Stimulated activated naive CD8-positive, alpha-beta T cell treated with anti-CD3 and anti-CD28 coated beads, Interleukin-15, amount 100 ng/mL, for 72 hours (primary cell): Measurements from ENCODE around the gene FHL2.

Source experiments
- ATAC-seq: fragments of 150-1000 bp; cut with Tn5 transposase; 2 replicates; pipeline ENCODE4 v1.10.0; 2021; ENCODE audit warnings: mild to moderate bottlenecking, moderate library complexity
- DNase-seq, 2 donors: peaks; one replicate each; pipeline ENCODE4 v3.0.0; 2021 to 2022
- H3K27ac Mint-ChIP-seq, 2 donors: one replicate each; pipeline ENCODE4 v1.8.0; 2022; ENCODE audit warnings: mild to moderate bottlenecking in 2 of 2, mixed read lengths in 2 of 2, moderate library complexity in 2 of 2
- H3K27me3 Mint-ChIP-seq: one replicate; pipeline ENCODE4 v1.8.0; 2022; ENCODE audit warnings: mixed read lengths
- H3K4me1 Mint-ChIP-seq: one replicate; pipeline ENCODE4 v1.8.0; 2022; ENCODE audit warnings: mild to moderate bottlenecking, mixed read lengths
- H3K4me3 Mint-ChIP-seq, 2 donors: one replicate each; pipeline ENCODE4 v1.8.0; 2022; ENCODE audit warnings: mild to moderate bottlenecking in 2 of 2, mixed read lengths in 2 of 2, moderate library complexity in 1 of 2
- H3K9me3 Mint-ChIP-seq, 2 donors: one replicate each; pipeline ENCODE4 v1.8.0; 2022; ENCODE audit warnings: mixed read lengths in 2 of 2

Gene FHL2

DNA sequence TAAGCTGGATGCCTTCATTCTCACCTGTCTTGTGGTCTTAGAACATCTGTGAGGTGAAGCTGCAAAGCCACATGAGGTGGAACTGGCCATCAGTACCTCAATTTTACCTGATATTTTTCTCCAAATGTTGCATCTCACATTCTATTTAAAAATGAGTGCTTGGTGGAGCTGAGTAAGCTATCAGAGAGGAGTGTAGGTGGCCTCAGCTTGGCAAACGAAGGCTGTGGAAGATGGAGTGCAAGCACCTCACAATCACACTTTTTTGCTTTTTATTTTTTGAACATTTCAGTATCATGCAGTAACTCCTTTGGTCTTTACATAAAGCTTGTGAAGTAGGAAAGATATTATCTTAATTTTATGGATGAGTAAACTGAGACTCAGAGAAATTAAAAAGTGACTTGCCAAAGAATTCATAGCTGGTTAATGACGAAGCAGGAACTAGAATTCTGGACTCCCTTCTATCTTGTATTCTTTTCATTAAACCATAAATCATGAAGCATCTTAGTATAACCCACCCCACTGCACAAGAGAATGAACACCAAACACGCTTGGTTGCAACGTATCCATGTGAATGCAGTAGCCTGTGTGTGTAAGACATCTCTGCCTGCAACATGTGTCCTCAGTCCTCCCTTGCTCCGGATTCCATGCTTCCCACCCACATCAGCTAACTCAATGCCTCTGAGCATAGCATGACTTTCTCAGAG, 34.3 kb downstream of the FHL2 start:
- Mint-ChIP-seq H3K4me1 (peaks cover 18% of the 10 kb centered on the region), H3K27me3 (peaks cover 3% of the 10 kb centered on the region), H3K27ac (peak overlapping the region in 1 of 2 donors; percentile 86), H3K9me3 (no peaks in the 10 kb centered on the region), H3K4me3 (no peak overlapping the region)
- ATAC-seq (no peak), DNase-seq (no peak)

DNA sequence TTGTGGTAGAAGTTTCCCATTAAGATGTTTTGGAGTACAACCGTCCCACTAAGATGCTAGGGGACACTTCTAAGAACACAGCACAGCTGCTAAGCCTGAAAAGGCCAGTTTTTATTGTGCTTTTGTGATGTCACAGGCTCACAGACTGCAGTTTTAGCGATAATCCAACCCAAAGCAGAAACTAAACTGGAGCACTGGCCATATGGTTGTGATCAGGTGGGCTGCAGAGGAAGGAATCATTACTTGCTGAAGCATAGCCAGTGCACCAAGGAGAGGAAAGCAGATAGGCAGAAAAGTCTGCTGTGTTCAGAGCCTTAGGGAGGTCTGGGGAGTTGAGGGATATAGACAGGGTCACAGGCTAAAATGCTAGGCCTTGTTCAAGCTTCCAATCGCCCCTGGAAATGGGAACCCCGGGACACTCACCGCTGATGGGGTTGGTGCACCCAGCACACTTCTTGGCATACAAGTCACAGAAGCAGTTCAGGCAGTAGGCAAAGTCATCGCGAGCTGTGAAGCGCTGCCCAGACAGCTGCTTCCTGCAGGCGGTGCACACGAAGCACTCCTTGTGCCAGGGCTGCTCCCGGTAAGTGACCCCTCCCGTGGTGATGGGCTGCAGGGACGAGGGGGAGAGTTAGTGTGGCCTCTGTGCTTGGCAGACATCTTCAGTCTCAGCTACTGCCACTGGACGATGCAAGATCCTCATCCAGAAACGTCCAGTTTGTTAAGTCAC, 35.8 kb downstream of the FHL2 start:
- Mint-ChIP-seq H3K9me3 (no peaks in the 10 kb centered on the region), H3K27me3 (no peaks in the 10 kb centered on the region), H3K4me1 (peaks cover 14% of the 10 kb centered on the region), H3K4me3 (no peak overlapping the region), H3K27ac (no peak overlapping the region)
- DNase-seq (no peak), ATAC-seq (no peak)

DNA sequence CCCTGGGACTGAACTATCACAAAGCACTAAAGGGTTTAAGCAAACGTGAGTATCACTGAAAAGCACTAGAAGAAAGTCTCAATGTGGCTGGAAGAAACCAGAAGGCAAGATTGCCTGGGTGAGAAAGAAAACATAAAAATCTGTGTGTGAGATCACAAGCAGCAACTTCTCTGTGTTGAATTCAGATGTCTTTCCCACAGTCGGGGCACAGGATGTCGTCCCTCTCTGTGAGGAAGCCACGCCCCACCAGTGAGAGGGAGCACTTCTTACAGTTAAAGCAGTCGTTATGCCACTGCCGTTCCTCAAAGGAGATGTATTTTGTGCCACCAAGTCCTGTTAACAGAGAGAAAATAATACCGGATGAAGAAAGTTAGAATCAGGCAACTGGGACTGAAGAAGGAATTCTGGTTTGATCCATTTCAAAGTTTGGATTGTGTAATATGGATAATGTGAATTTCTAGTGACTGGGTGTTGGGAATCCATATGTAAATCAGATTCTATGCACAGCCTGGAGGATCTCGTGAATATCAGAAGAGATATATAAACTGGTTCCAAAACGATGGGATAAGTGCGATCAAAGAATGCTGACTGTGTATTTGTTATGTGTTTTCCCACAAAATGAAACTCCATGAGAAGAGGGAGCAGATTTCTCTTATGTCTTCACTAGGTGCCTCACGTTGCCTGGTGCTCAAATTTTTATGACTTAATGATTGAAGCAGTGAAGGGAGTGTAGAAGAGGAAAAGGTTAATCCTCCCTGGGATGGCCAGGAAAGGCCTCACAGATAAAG, 37.6 kb downstream of the FHL2 start:
- no peak for ATAC-seq
- Mint-ChIP-seq H3K27me3 (no peaks in the 10 kb centered on the region), H3K9me3 (peaks cover 5% of the 10 kb centered on the region in 2 donors), H3K4me1 (peaks cover 14% of the 10 kb centered on the region), H3K4me3 (no peak overlapping the region), H3K27ac (peak overlapping the region; percentile 38 to 62)
- no peak for DNase-seq

DNA sequence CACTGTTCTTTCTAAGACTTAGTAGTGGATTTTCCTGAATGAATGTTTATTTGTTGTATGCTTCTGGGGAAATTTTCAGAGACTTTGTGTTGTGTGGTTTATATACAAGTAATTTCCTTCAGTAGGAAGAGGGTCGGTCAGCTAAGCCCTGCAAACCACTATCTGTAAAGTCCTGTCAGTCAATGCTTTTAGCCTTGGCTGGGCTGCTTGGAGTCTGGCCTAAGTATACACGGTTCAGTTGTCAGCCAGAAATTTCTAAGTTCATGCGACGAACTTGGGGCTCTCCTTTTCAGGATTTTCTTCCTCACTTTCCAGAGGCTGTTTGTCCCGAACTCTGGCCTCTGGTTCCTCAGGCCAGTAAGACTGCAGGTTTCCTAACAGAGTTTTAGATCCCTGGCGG, 40.3 kb downstream of the FHL2 start:
- Mint-ChIP-seq H3K27me3 (no peaks in the 10 kb centered on the region), H3K27ac (no peak overlapping the region), H3K4me3 (no peak overlapping the region), H3K4me1 (peaks cover 14% of the 10 kb centered on the region), H3K9me3 (peaks cover 5 to 8% of the 10 kb centered on the region in 2 donors)
- ATAC-seq (no peak), DNase-seq (no peak)

DNA sequence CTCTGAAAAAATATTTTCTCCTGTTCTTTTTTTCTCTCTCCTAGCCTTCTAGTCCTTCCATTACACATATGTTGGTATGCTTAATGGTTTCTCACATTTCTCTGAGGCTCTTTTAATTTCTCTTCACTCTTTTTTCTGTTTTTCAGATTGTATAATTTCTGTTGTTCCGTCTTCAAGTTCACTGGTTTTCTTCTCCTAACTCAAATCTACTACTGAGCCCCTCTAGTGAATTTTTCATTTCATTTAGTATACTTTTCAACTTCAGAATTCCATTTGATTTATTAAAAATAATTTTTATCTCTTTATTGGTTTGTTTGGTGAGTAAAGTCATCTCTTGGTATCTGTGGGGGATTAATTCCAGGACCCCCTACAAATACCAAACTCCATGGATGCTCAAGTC, 41.7 kb downstream of the FHL2 start:
- Mint-ChIP-seq H3K9me3 (peaks cover 5 to 8% of the 10 kb centered on the region in 2 donors), H3K4me3 (no peak overlapping the region), H3K27me3 (no peaks in the 10 kb centered on the region), H3K27ac (no peak overlapping the region), H3K4me1 (peaks cover 14% of the 10 kb centered on the region)
- DNase-seq (no peak), ATAC-seq (no peak)

DNA sequence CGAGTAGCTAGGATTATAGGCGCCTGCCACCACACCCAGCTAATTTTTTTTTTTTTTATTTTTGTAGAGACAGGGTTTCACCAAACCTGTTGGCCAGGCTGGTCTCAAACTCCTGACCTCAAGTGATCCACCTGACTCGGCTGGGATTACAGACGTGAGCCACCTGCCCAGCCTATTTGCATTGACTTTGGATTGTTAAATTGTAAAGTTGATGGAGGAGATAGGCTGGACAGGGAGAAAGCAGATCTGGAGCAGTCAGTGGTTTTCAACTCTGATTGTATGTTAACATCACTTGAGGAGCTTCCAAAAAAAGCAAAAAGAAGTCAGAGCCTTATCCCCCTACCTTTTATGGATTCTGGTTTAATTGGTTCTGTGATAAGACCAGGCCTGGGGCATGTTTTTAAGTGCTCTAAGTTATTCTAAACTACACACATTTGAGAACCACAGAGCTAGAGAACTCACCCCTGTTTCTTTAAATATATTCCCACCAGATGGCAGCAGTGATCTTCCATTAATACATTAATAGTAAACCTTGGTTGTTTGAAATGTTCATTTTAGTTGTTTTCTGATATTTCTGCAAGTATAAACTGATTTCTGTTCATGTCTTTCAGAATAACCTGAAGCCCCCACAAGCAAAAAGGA, 54.0 kb downstream of the FHL2 start:
- DNase-seq (no peak), ATAC-seq (no peak)
- Mint-ChIP-seq H3K4me3 (no peak overlapping the region), H3K9me3 (no peaks in the 10 kb centered on the region), H3K27me3 (no peaks in the 10 kb centered on the region), H3K4me1 (peaks cover 5% of the 10 kb centered on the region), H3K27ac (no peak overlapping the region)

DNA sequence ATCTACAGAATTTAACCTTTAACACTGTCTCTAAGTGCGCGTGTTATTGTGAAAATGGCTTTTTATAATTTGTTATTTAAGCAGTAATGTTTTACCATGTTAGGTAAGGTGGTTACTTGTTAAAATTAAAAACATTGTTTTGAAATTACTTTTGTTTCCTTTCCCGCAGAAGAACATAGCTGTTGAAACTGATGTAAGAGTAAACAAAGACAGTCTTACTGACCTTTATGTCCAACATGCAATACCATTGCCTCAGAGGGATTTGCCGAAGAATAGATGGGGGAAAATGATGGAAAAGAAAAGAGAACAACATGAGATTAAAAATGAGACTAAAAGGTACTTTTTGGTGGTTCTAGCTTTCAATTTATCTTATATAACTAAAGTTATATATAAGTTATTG, 59.4 kb downstream of the FHL2 start:
- DNase-seq = no peak
- Mint-ChIP-seq H3K4me3 (peak overlapping the region; percentile 98 to 100), H3K27me3 (no peaks in the 10 kb centered on the region), H3K27ac (no peak overlapping the region), H3K9me3 (no peaks in the 10 kb centered on the region), H3K4me1 (peaks cover 37% of the 10 kb centered on the region)
- no peak for ATAC-seq

DNA sequence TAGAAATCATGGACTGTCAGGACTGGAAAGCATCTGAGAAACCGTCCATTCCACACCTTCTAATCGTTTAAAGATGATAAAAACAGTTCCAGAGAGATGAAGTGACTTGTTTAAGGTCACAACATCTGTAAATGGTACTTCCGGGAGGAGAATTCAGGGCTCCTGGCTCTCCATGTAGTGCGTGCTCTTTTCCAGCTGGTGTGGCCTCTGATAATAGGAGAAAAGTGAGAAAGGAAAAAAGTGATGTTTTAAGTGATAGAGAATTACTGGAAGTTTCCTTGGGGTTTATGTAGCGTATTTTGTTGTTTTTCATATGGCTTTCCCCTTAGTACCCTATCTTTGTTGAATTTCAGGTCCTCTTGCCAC, 60.8 kb downstream of the FHL2 start:
- Mint-ChIP-seq H3K27me3 (no peaks in the 10 kb centered on the region), H3K9me3 (no peaks in the 10 kb centered on the region), H3K4me1 (peaks cover 37% of the 10 kb centered on the region), H3K4me3 (peak overlapping the region; percentile 98 to 100), H3K27ac (peak overlapping the region; percentile 91 to 96)
- no peak for DNase-seq
- ATAC-seq = no peak

DNA sequence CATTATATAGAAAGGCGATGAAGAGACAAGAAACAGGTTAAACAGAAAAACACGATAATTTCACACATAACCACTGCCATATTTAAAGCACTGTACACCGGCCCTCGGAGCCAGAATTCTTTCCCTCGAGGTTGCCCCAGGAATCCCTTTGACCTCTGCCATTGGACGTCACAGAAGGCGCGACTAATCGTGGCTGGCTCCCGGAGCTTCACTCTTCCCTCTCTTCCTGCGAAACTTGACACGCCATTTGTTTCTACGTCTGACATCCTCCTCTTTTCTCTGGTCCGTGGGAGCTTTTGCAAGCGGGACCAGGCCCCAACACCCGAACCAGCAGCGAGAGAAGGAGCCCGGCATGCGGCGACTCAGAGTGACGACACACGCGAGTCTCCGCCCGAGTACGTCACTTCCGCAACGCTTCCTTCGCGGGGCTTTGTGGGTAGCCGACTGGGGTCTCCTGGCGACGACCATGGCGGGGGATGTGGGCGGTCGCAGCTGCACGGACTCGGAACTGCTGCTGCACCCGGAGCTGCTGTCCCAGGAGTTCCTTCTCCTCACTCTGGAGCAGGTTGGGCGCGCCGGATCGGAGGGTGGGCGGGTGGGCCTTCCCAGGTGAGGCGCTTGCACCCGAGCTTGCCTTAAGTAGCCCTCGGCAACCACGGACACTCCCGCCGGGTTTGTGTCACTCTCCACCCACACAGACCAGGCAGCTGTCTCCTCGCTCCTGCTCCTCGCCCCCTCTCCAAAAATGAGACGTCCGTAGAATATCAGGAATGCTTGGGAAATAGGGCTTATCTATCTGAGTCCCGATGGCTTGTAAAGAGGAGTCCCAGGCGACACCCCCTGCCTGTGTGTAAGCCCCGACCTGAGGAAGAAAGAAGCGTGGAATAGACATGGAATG, 61.5 kb downstream of the FHL2 start, which contains the start of gene C2orf49:
TSS of gene C2orf49 (plus strand) at position 419 of the 898 bp plus-strand sequence. CDS start at position 467, 48 bp downstream.
- peak within 1 kb of the TSS; percentile 100 for H3K27ac Mint-ChIP-seq

DNA sequence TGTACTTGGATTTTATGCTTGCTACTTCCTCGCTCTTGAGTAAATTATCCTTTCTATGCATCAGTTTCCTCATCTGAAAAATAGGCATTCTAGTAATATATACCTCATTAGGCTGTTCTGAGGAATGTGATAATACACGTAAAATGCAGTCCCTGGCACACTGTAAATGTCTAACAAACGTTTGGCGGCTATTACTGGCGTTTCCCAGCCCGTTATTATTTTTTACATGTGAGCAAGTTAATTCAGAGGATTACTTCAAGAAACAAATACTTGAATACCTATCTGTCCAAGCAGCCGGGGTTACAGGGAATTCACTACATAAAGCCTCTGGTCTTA, 62.1 kb downstream of the FHL2 start:
- DNase-seq (no peak), ATAC-seq (no peak)
- Mint-ChIP-seq H3K9me3 (no peaks in the 10 kb centered on the region), H3K4me1 (peaks cover 37% of the 10 kb centered on the region), H3K27ac (peak overlapping the region; percentile 100), H3K27me3 (no peaks in the 10 kb centered on the region), H3K4me3 (peak overlapping the region; percentile 98 to 100)

More for the DNA sequence above, 61.5 kb downstream of the FHL2 start, which contains the start of gene C2orf49:
- H3K4me3 Mint-ChIP-seq = peak within 1 kb of the TSS; percentile 98 to 100
- H3K9me3 Mint-ChIP-seq = no peaks in the 10 kb centered on the region
- H3K4me1 Mint-ChIP-seq = peaks cover 37% of the 10 kb centered on the region
- H3K27me3 Mint-ChIP-seq = no peaks in the 10 kb centered on the region
- peak; percentile 88 to 90 for DNase-seq
- ATAC-seq = peak; percentile 96

DNA sequence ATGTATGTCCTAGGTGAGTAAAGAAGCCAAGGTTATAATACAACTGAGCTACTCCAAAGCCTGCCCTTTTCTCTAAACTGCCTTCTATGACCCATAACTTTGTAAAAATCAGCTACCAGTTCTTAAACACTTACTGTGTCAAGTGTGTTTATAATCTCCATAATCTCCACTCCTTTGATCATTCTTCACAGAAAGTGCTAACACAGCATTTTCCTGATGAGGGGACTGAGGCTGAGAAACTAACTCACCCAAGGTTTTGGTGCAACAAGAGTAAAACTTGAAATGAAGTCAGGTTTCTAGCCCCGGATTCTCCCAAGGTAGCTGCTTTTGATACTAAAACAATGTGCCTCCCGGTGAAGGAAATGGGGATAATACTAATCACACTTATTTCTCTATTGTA, 63.4 kb downstream of the FHL2 start:
- Mint-ChIP-seq H3K4me3 (no peak overlapping the region), H3K27ac (no peak overlapping the region), H3K4me1 (peaks cover 42% of the 10 kb centered on the region)

DNA sequence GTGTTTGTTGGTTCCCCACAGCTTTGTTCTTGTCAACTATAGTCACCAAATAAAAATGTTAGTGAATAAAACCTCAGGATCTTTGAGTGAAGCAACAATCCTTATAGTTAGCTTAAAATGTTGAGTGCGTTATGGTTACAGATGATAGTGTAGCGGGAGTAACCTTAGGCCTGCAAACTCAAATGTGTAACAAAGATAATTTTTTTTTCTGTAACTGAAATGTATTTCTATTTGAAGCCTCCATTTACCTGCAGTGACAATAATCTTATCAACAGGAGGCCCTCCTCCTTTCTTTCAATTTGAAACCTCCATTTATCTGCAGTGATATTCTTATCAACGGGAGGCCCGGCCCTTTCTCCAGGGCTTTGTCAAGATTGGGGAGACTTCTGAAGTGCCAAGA, 64.6 kb downstream of the FHL2 start:
- ATAC-seq (no peak), DNase-seq (no peak)
- H3K4me1 Mint-ChIP-seq = peaks cover 41% of the 10 kb centered on the region
- H3K4me3 Mint-ChIP-seq = no peak overlapping the region
- no peak overlapping the region for H3K27ac Mint-ChIP-seq
- no peaks in the 10 kb centered on the region for H3K9me3 Mint-ChIP-seq
- no peaks in the 10 kb centered on the region for H3K27me3 Mint-ChIP-seq

More for the DNA sequence above, 63.4 kb downstream of the FHL2 start:
- DNase-seq (no peak), ATAC-seq (no peak)
- no peaks in the 10 kb centered on the region for H3K9me3 Mint-ChIP-seq
- H3K27me3 Mint-ChIP-seq = no peaks in the 10 kb centered on the region

DNA sequence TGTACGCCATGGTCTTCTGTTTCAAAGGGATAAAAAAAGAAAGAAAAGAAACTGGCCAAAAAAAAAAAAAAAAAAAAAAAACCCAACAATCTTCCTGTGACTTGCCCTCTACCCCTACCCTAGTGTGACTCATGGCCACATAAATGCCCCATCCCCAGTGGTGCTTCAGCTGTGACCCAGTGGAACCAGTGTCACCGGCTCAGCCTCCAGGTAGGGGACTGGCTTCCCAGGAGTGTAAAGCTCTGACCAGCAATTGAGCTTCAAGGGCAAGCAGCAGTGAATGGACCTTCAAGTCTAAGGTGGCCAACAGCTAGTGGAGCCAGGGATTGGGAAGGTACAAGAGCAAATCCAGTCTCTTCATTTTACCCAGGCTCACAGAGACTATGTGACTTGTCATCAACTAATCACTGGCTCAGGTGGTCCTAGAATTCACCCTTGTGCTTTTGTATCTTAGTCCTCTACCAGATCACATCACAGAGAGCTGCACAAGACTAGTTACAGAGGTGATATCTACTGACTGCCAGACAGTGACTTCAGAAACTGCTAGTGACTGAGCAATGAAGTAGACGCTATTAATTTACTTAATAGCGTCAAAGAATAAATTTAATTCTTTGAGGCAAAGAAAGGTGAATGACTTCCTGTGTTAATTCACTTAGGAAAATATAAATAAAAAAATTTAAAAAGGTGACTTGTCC, 68.0 kb downstream of the FHL2 start:
- Mint-ChIP-seq H3K4me3 (peak overlapping the region; percentile 90 to 91), H3K27ac (peak overlapping the region; percentile 98 to 99), H3K9me3 (no peaks in the 10 kb centered on the region), H3K27me3 (no peaks in the 10 kb centered on the region), H3K4me1 (peaks cover 46% of the 10 kb centered on the region)
- ATAC-seq (no peak), DNase-seq (no peak)
